ENCODE measurements around the gene AHSG.

DNA sequence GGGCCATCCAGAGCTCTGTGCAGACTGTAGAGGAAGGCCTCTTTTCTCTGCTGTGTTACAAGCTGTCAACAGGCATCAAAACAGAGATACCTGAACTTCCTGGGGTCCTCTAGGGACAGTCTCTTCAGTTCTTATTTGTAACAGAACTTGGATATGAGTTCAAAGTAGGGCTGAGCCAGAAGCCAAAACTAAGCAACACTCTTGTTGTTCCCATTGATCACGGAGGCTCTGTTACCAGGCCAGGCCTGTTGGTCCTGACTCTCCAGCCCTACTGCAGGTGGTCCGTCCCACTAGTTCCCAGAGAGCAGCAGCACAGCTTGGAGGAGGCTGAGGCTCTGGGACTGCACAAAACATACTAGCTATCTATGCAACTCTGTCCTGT is 13.1 kb upstream of the AHSG start:
- TF ChIP-seq, protein P1, sequence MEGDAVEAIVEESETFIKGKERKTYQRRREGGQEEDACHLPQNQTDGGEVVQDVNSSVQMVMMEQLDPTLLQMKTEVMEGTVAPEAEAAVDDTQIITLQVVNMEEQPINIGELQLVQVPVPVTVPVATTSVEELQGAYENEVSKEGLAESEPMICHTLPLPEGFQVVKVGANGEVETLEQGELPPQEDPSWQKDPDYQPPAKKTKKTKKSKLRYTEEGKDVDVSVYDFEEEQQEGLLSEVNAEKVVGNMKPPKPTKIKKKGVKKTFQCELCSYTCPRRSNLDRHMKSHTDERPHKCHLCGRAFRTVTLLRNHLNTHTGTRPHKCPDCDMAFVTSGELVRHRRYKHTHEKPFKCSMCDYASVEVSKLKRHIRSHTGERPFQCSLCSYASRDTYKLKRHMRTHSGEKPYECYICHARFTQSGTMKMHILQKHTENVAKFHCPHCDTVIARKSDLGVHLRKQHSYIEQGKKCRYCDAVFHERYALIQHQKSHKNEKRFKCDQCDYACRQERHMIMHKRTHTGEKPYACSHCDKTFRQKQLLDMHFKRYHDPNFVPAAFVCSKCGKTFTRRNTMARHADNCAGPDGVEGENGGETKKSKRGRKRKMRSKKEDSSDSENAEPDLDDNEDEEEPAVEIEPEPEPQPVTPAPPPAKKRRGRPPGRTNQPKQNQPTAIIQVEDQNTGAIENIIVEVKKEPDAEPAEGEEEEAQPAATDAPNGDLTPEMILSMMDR (IDR thresholded peaks at IDR 0.05) = no peak
- TF ChIP-seq POLR2A (IDR thresholded peaks at IDR 0.05) = no peak
